Measurements from ENCODE around the gene EBF4.
"Not testable (repeated sequence)": the region's sequence is repeated elsewhere in the genome, so short reads cannot be mapped to it uniquely, and the experiment has no call there.

The EBF4 gene

GRCh38 chr20:2801286-2801728 is 108.7 kb downstream of the EBF4 start:
- no peak overlapping the region for H3K27ac ChIP-seq (ENCODE audit: low read depth in 2 of 2, low read length in 2 of 2)
- peaks cover 17 to 38% of the 10 kb centered on the region in 2 donors for H3K27me3 ChIP-seq (ENCODE audit: control insufficient read depth in 2 of 2, insufficient read depth in 2 of 2, low read length in 2 of 2)
- H3K4me3 ChIP-seq (ENCODE audit: low read length in 2 of 2): no peak overlapping the region

GRCh38 chr20:2804041-2804828 is 111.7 kb downstream of the EBF4 start:
- peaks cover 21 to 31% of the 10 kb centered on the region in 2 donors for H3K27me3 ChIP-seq (ENCODE audit: control insufficient read depth in 2 of 2, insufficient read depth in 2 of 2, low read length in 2 of 2)
- H3K36me3 ChIP-seq (ENCODE audit: control insufficient read depth in 2 of 2, insufficient read depth in 2 of 2, low read length in 2 of 2): no peaks in the 10 kb centered on the region
- peaks cover 0 to 9% of the 10 kb centered on the region in 2 donors for H3K4me1 ChIP-seq (ENCODE audit: control insufficient read depth in 2 of 2, insufficient read depth in 2 of 2, low read length in 2 of 2)
- H3K9ac ChIP-seq (ENCODE audit: low read depth in 1 of 2, low read length in 2 of 2): no peak overlapping the region
- no peak overlapping the region for H3K4me3 ChIP-seq (ENCODE audit: low read length in 2 of 2)
- H3K9me3 ChIP-seq (ENCODE audit: control insufficient read depth in 2 of 2, low read length in 2 of 2): no peaks in the 10 kb centered on the region
- no peak overlapping the region for H3K27ac ChIP-seq (ENCODE audit: low read depth in 2 of 2, low read length in 2 of 2)

More at GRCh38 chr20:2801286-2801728, 108.7 kb downstream of the EBF4 start:
- Histone ChIP-seq H3K4me1 (ENCODE audit: control insufficient read depth in 2 of 2, insufficient read depth in 2 of 2, low read length in 2 of 2) (peaks cover 0 to 9% of the 10 kb centered on the region in 2 donors), H3K36me3 (ENCODE audit: control insufficient read depth in 2 of 2, insufficient read depth in 2 of 2, low read length in 2 of 2) (no peaks in the 10 kb centered on the region), H3K9me3 (ENCODE audit: control insufficient read depth in 2 of 2, low read length in 2 of 2) (no peaks in the 10 kb centered on the region), H3K9ac (ENCODE audit: low read depth in 1 of 2, low read length in 2 of 2) (no peak overlapping the region)

- H3K9me3 ChIP-seq (ENCODE audit: control insufficient read depth in 2 of 2, low read length in 2 of 2): no peaks in the 10 kb centered on the region
- H3K4me1 ChIP-seq (ENCODE audit: control insufficient read depth in 2 of 2, insufficient read depth in 2 of 2, low read length in 2 of 2): peaks cover 0 to 5% of the 10 kb centered on the region in 2 donors
- H3K27ac ChIP-seq (ENCODE audit: low read depth in 2 of 2, low read length in 2 of 2): no peak overlapping the region
- peaks cover 17 to 23% of the 10 kb centered on the region in 2 donors for H3K27me3 ChIP-seq (ENCODE audit: control insufficient read depth in 2 of 2, insufficient read depth in 2 of 2, low read length in 2 of 2)
- H3K9ac ChIP-seq (ENCODE audit: low read depth in 1 of 2, low read length in 2 of 2): no peak overlapping the region
- H3K4me3 ChIP-seq (ENCODE audit: low read length in 2 of 2): no peak overlapping the region
- H3K36me3 ChIP-seq (ENCODE audit: control insufficient read depth in 2 of 2, insufficient read depth in 2 of 2, low read length in 2 of 2): no peaks in the 10 kb centered on the region
These were observed 112.5 kb downstream of the EBF4 start for GRCh38 chr20:2804852-2805688.

GRCh38 chr20:2805689-2806350 is 113.2 kb downstream of the EBF4 start:
- H3K4me1 ChIP-seq (ENCODE audit: control insufficient read depth in 2 of 2, insufficient read depth in 2 of 2, low read length in 2 of 2): peaks cover 0 to 3% of the 10 kb centered on the region in 2 donors
- no peaks in the 10 kb centered on the region for H3K36me3 ChIP-seq (ENCODE audit: control insufficient read depth in 2 of 2, insufficient read depth in 2 of 2, low read length in 2 of 2)
- H3K9me3 ChIP-seq (ENCODE audit: control insufficient read depth in 2 of 2, low read length in 2 of 2): no peaks in the 10 kb centered on the region
- H3K4me3 ChIP-seq (ENCODE audit: low read length in 2 of 2): no peak overlapping the region
- H3K9ac ChIP-seq (ENCODE audit: low read depth in 1 of 2, low read length in 2 of 2): no peak overlapping the region
- peaks cover 15 to 17% of the 10 kb centered on the region in 2 donors for H3K27me3 ChIP-seq (ENCODE audit: control insufficient read depth in 2 of 2, insufficient read depth in 2 of 2, low read length in 2 of 2)
- H3K27ac ChIP-seq (ENCODE audit: low read depth in 2 of 2, low read length in 2 of 2): no peak overlapping the region

- Histone ChIP-seq H3K4me3 (ENCODE audit: low read length in 2 of 2) (no peak overlapping the region), H3K27me3 (ENCODE audit: control insufficient read depth in 2 of 2, insufficient read depth in 2 of 2, low read length in 2 of 2) (peaks cover 10 to 14% of the 10 kb centered on the region in 2 donors), H3K36me3 (ENCODE audit: control insufficient read depth in 2 of 2, insufficient read depth in 2 of 2, low read length in 2 of 2) (no peaks in the 10 kb centered on the region), H3K4me1 (ENCODE audit: control insufficient read depth in 2 of 2, insufficient read depth in 2 of 2, low read length in 2 of 2) (peaks cover 0 to 3% of the 10 kb centered on the region in 2 donors), H3K27ac (ENCODE audit: low read depth in 2 of 2, low read length in 2 of 2) (no peak overlapping the region), H3K9ac (ENCODE audit: low read depth in 1 of 2, low read length in 2 of 2) (no peak overlapping the region), H3K9me3 (ENCODE audit: control insufficient read depth in 2 of 2, low read length in 2 of 2) (no peaks in the 10 kb centered on the region)
These were observed 113.7 kb downstream of the EBF4 start for GRCh38 chr20:2806351-2806701.

GRCh38 chr20:2807019-2807418 is 114.4 kb downstream of the EBF4 start:
- Histone ChIP-seq H3K36me3 (ENCODE audit: control insufficient read depth in 2 of 2, insufficient read depth in 2 of 2, low read length in 2 of 2) (no peaks in the 10 kb centered on the region), H3K27ac (ENCODE audit: low read depth in 2 of 2, low read length in 2 of 2) (no peak overlapping the region), H3K9me3 (ENCODE audit: control insufficient read depth in 2 of 2, low read length in 2 of 2) (no peaks in the 10 kb centered on the region), H3K27me3 (ENCODE audit: control insufficient read depth in 2 of 2, insufficient read depth in 2 of 2, low read length in 2 of 2) (peaks cover 7 to 12% of the 10 kb centered on the region in 2 donors), H3K9ac (ENCODE audit: low read depth in 1 of 2, low read length in 2 of 2) (no peak overlapping the region), H3K4me3 (ENCODE audit: low read length in 2 of 2) (no peak overlapping the region), H3K4me1 (ENCODE audit: control insufficient read depth in 2 of 2, insufficient read depth in 2 of 2, low read length in 2 of 2) (peaks cover 0 to 3% of the 10 kb centered on the region in 2 donors)

- not testable (repeated sequence) for H3K4me3 ChIP-seq (ENCODE audit: low read length in 2 of 2); H3K4me1 ChIP-seq (ENCODE audit: control insufficient read depth in 2 of 2, insufficient read depth in 2 of 2, low read length in 2 of 2); H3K27ac ChIP-seq (ENCODE audit: low read depth in 2 of 2, low read length in 2 of 2); H3K9ac ChIP-seq (ENCODE audit: low read depth in 1 of 2, low read length in 2 of 2); H3K36me3 ChIP-seq (ENCODE audit: control insufficient read depth in 2 of 2, insufficient read depth in 2 of 2, low read length in 2 of 2); H3K9me3 ChIP-seq (ENCODE audit: control insufficient read depth in 2 of 2, low read length in 2 of 2)
- peaks cover 7 to 12% of the 10 kb centered on the region in 2 donors for H3K27me3 ChIP-seq (ENCODE audit: control insufficient read depth in 2 of 2, insufficient read depth in 2 of 2, low read length in 2 of 2)
These were observed 115.3 kb downstream of the EBF4 start for GRCh38 chr20:2807929-2808328.

GRCh38 chr20:2809690-2810089 is 117.1 kb downstream of the EBF4 start:
- Histone ChIP-seq H3K4me1 (ENCODE audit: control insufficient read depth in 2 of 2, insufficient read depth in 2 of 2, low read length in 2 of 2) (peaks cover 0 to 3% of the 10 kb centered on the region in 2 donors), H3K27me3 (ENCODE audit: control insufficient read depth in 2 of 2, insufficient read depth in 2 of 2, low read length in 2 of 2) (peaks cover 7 to 12% of the 10 kb centered on the region in 2 donors), H3K9ac (ENCODE audit: low read depth in 1 of 2, low read length in 2 of 2) (no peak overlapping the region), H3K9me3 (ENCODE audit: control insufficient read depth in 2 of 2, low read length in 2 of 2) (peaks cover 0 to 4% of the 10 kb centered on the region in 2 donors), H3K4me3 (ENCODE audit: low read length in 2 of 2) (no peak overlapping the region), H3K36me3 (ENCODE audit: control insufficient read depth in 2 of 2, insufficient read depth in 2 of 2, low read length in 2 of 2) (no peaks in the 10 kb centered on the region), H3K27ac (ENCODE audit: low read depth in 2 of 2, low read length in 2 of 2) (peak overlapping the region in 1 of 2 donors; percentile 9)
